Neural cell (in vitro differentiated cells): ENCODE results near the gene NCDN.

Source experiments
- POLR2AphosphoS5 ChIP-seq: IDR thresholded peaks from 2 replicates; pipeline ENCODE4 v1.6.1; 2012
- RAD21 ChIP-seq: fragments of 450-650 bp; conservative IDR thresholded peaks from 2 replicates; pipeline ENCODE4 v1.6.1; 2014; ENCODE audit warnings: antibody characterized with exemption, mild to moderate bottlenecking, moderate library complexity
- TF ChIP-seq, protein P1 (sequence below): fragments of 450-650 bp; IDR thresholded peaks from 2 replicates; pipeline ENCODE4 v1.5.1; 2014; ENCODE audit warnings: antibody characterized with exemption, mild to moderate bottlenecking, moderate library complexity; ENCODE audit not compliant: poor library complexity, severe bottlenecking
- TF ChIP-seq, protein P2 (sequence below): IDR thresholded peaks from 2 replicates; pipeline ENCODE4 v1.6.1; 2012; ENCODE audit warnings: borderline replicate concordance

DNA sequence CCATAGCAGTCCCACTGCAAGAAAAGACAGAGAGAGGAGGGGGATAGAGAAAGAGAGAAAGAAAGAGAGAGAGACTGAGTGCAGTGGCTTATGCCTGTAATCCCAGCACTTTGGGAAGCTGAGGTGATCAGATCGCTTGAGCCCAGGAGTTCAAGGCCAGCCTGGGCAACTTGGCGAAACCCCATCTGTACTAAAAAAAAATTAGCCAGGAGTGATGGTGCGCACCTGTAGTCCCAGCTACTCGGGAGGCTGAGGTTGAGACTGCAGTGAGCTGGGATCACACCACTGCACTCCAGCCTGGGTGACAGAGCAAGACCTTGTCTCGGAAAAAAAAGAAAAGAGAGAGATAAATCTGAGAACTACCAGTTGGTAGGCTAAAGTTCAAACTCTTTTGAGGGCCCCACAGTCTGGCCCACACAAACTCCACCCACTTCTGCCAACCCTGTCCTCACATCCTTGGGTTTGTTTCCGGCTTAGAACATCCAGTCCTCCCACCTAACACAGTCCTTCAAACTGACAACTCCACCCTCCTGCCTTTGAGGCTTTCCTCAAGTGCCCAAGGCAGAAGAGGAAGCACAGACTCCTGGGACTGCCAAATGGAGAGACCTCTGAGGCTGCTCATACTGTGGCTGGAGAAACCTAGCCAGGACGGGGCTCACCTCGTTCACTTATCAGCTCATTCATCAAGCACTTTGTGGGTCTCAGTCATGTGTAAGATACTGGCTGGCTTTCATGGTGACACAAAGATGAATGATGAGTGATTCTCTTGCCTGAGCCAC is 35.6 kb downstream of the NCDN start:
- TF ChIP-seq RAD21 (no peak), POLR2AphosphoS5 (no peak)
- TF ChIP-seq, protein P1, sequence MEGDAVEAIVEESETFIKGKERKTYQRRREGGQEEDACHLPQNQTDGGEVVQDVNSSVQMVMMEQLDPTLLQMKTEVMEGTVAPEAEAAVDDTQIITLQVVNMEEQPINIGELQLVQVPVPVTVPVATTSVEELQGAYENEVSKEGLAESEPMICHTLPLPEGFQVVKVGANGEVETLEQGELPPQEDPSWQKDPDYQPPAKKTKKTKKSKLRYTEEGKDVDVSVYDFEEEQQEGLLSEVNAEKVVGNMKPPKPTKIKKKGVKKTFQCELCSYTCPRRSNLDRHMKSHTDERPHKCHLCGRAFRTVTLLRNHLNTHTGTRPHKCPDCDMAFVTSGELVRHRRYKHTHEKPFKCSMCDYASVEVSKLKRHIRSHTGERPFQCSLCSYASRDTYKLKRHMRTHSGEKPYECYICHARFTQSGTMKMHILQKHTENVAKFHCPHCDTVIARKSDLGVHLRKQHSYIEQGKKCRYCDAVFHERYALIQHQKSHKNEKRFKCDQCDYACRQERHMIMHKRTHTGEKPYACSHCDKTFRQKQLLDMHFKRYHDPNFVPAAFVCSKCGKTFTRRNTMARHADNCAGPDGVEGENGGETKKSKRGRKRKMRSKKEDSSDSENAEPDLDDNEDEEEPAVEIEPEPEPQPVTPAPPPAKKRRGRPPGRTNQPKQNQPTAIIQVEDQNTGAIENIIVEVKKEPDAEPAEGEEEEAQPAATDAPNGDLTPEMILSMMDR: no peak
- TF ChIP-seq, protein P2, sequence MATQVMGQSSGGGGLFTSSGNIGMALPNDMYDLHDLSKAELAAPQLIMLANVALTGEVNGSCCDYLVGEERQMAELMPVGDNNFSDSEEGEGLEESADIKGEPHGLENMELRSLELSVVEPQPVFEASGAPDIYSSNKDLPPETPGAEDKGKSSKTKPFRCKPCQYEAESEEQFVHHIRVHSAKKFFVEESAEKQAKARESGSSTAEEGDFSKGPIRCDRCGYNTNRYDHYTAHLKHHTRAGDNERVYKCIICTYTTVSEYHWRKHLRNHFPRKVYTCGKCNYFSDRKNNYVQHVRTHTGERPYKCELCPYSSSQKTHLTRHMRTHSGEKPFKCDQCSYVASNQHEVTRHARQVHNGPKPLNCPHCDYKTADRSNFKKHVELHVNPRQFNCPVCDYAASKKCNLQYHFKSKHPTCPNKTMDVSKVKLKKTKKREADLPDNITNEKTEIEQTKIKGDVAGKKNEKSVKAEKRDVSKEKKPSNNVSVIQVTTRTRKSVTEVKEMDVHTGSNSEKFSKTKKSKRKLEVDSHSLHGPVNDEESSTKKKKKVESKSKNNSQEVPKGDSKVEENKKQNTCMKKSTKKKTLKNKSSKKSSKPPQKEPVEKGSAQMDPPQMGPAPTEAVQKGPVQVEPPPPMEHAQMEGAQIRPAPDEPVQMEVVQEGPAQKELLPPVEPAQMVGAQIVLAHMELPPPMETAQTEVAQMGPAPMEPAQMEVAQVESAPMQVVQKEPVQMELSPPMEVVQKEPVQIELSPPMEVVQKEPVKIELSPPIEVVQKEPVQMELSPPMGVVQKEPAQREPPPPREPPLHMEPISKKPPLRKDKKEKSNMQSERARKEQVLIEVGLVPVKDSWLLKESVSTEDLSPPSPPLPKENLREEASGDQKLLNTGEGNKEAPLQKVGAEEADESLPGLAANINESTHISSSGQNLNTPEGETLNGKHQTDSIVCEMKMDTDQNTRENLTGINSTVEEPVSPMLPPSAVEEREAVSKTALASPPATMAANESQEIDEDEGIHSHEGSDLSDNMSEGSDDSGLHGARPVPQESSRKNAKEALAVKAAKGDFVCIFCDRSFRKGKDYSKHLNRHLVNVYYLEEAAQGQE: no peak
